Measurements from ENCODE around the gene AUTS2.

The AUTS2 gene

GRCh38 chr7:69692611-69693010 lies 94.3 kb downstream of the AUTS2 start:
- no peak for DNase-seq

GRCh38 chr7:69693042-69693441 lies 94.8 kb downstream of the AUTS2 start:
- DNase-seq: no peak

- DNase-seq: no peak
Observed at GRCh38 chr7:69696054-69696591, 97.8 kb downstream of the AUTS2 start.

GRCh38 chr7:69696686-69697685 lies 98.7 kb downstream of the AUTS2 start:
- DNase-seq: no peak

- no peak for DNase-seq
Observed at GRCh38 chr7:69698109-69698825, 100.0 kb downstream of the AUTS2 start.

- no peak for DNase-seq
Observed at GRCh38 chr7:69699931-69700330, 101.7 kb downstream of the AUTS2 start.

DNA sequence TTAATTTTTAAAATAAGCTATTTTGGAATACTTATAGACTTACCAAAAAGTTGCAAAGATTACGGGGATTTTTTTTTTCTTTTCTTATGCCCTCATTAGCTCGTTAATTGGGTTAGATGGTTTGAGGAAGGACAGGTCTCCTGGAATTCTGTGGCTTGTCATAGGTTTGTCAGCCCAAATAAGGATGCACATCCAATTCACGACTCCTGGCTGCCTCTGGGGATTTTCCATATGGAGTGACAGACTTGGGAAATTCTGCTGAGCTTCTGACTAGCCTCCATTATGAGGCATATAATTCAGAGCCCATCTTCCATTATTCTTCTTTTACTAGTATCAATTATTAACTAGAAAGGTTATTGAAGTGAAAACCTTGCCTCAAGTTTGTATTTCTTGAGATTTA lies 102.1 kb downstream of the AUTS2 start:
- DNase-seq: no peak

- no peak for DNase-seq
Observed at GRCh38 chr7:69701288-69701687, 103.0 kb downstream of the AUTS2 start.

- DNase-seq: no peak
Observed at GRCh38 chr7:69702357-69702756, 104.1 kb downstream of the AUTS2 start.

DNA sequence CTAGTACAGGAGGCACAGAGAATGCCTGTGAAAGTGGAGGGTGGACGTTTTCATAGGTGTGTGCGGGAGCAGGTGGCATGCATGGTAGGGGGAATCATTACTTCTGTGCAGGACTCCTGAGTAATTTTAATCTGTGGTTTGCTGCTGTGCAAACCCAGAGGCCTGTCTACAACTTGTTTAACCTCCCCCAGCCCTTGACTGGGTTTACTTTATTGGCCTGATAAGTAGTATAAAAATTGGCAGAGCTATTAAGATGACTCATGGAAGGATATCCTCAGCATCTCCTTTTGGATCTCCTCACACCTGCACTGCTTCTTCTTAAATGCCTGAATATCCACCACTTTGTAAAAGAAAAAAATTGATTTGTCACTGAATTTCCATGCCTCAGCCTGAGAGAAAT lies 104.8 kb downstream of the AUTS2 start:
- no peak for DNase-seq

DNA sequence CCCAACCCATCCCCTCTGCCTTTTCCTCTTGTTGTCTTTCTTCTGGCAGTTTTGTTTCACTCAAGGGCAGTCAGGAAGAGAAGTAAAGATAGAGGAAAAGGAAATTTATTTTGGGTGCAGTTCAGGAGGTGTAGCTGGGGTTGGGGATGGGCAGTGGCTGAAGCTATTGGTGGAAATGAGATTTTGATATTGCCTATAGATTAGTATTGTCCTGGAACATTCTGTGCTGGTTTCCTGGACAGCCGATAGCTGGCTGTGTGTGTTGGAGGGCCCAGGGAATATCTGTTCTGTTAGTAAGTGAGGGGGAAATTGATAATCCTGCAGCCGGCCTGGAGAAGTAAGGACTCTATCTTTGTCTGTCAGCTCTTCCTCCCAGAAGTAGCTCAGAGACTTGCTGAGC lies 107.8 kb downstream of the AUTS2 start:
- no peak for DNase-seq

DNA sequence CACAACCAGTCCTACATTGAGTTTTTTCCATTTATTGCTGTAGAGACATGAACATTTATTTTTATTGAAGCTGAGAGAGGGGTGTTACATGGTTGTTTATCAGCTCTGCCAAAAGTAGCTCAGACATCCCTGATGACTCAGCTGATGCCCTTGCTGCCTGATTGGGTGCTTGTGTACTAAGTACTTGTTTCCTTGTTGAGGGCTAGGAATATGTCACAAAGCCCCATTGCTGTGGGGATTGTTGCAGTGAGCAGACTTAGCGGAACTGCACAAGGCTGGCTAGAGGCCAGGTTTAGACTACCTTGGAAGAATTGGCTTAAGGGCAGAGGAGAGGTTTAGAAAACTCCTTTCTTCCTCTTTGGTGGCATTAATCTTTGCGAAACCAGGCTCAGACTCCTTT lies 110.6 kb downstream of the AUTS2 start:
- no peak for DNase-seq

DNA sequence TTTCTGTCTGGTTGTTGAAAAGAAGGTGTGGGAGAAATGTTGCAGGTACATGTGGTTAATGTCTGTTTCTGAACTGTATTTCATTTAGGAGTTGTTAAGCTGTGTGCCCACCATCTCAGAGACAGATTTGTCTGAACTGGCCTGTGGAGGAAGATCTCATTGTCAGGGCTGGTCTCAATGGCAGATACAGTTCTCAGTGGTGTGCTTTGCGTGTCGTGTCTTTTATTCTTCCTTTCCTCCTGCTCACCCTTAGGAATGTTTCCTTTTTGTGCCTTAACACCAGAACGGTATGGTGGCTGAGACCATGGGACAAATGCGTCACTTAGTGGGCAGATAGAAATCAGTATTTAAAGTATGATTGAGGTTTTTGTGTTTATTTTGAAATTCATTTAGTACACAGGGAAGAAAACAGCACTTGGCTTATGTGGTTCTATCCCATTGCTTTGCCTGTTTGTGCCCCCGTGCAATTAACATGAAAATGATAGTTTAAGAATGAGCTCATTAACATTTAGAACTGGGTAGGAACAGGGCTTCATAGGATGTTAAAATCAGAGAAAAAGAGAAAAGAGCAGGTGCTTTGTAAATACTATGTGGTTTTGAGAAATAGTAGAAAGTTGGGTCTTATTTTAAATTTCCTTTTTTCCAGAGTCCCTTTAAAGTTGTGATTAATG lies 112.6 kb downstream of the AUTS2 start:
- DNase-seq: no peak

- no peak for DNase-seq
Observed at GRCh38 chr7:69714886-69715576, 116.8 kb downstream of the AUTS2 start.

DNA sequence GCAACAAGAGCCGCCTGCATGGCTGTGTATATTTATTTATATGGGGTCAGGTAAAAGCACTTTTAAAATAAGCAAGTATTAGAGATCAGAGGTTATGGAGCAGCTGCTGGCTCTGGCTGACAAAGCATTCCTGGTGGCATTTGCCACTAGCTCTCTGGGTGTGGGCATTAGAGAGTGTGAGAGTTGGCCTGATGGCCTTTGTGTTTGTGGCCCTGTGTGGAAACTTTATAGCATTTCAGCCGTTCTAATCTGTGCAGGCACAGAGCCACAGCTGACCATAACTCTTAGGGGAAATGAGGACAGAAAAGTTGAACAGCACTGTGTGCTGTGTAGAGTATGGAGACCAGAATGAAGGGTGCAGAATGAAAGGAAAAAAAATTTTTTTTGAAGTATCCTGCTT lies 118.9 kb downstream of the AUTS2 start:
- DNase-seq: no peak

- no peak for DNase-seq
Observed at GRCh38 chr7:69719717-69720116, 121.4 kb downstream of the AUTS2 start.

DNA sequence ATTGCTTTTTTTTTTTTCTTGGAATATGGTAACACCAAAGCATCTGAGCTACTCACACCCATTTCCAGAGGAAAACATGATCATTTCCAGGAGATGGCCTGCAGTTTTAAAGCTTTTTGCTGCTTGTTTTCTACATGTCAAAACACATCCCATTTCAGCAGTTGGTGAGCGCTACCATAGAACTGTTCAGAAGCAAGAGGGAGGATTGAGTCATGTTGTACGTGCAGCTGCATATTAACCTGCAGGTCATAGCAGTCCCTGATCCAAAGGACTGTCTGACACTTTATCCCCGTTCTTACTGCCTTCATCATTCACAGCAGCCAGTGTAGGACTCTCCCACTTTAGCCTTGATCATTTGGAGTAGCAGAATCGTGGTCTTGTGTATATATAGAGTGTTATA lies 124.6 kb downstream of the AUTS2 start:
- no peak for DNase-seq

DNA sequence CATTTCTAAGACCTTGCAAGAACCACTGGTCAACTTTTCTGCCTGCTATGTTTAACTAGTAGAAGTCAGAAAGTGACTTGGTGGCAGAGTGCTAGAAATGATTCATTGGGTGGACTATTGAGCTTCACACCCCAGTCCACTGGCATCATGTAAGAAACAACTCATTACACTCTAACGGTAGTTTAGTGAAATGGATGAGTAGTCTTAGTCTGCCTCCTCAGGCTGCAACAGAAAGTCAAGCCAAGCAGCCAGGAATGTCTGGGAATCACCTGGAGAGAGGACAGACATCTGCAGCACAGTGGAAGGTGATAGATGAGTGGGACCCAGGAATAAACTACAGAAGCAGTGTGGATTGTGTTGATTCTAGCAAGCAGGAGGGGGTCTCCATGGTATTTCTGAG lies 125.4 kb downstream of the AUTS2 start:
- DNase-seq: no peak

- DNase-seq: no peak
Observed at GRCh38 chr7:69728304-69728703, 130.0 kb downstream of the AUTS2 start.

DNA sequence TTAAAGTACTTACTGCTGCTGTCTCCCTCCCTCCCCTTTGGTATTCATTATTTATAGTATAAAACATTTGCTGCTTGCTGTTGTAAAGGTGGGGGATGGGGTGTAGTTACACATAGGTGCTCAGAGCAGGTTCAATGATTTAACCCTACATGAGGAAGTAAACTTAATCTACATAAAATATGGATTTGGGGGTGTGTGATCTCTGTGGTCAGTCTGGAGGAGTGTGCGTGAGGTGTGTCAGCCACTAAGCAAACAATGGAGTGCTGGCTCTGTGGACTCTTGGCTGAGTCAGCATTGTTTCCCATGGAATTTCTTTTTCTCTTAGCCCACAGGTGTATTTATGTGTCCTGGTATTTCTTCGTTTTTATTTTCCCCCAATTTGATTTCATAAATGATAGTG lies 133.9 kb downstream of the AUTS2 start:
- DNase-seq: no peak

DNA sequence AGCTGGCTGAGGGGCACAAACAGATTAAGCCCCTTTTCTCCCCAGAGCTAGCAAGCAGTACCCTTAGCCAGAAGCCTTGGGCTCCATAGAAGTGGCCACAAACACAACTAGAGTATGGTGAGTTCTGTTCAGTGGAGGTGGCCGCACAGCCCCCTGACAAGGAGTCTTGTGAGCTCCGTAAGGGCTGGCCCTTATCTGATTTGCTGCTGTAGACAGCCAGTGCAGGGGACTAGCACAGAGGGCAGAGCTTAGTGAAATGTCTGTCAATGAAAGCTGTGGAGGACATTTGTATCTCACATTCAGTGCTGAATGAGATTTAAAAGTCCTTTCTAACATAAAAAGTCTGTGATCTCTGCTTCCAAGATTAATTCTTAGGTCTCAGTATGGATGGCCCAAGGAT lies 137.3 kb downstream of the AUTS2 start:
- DNase-seq: no peak

DNA sequence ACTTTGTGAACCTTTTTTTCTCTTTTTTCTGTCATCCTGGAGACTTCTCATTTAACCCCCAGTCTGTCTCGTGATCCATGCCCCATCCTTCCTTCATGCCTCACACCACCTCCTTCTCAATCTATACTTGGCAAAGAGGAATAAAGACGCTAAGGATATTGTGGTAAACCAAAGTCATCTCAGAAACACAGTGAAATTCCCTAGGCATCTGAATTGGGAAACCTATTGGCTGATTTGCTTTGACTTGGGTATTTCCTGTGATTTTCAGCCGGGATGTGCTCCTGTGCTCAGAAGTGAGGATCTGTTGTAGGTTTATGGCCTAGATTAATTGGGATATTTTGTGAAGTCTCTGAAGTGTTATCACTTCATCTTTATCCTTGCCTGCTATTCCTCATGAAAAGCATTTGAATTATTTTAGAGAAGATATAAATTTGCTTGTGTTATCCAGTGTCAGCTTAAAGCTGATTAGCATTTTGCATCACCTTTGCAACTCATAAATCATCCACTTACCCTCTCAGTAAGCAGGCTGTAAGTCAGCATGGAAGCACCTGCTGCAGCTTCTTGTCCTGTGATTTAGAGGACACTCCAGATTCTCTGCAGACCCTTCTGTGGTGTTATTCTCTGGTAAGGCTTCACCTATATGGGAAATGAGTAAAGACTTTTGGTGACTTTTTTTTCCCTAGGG lies 138.0 kb downstream of the AUTS2 start:
- DNase-seq: no peak

Measured in CD4-positive, alpha-beta T cell treated with Interleukin-15 for 1 hour (primary cell).